HepG2 (cell line): ENCODE results near the gene AP3B2. TPM values are rescaled to one million over a fixed set of nuclear protein-coding genes. Genes with fewer than 3 reads are reported as not detected.

Experiments used
- ATAC-seq: fragments of 200-7000 bp; cut with Tn5 transposase; 3 replicates; pipeline ENCODE4 v1.9.1; 2020; ENCODE audit warnings: mild to moderate bottlenecking, moderate library complexity
- BruUV-seq: library from RNA; stranded (reverse); fragments of 400-500 nt; replicated peaks from 2 replicates; lab custom pipeline; 2021; lab: Mats Ljungman, UMichigan
- CTCF ChIA-PET: fragments of 300-600 bp; formaldehyde crosslinking; extraction: SDS; loops from one replicate; lab custom pipeline; 2021; ENCODE audit warnings: low total read pairs, inconsistent platforms, low intra/inter-chr PET ratio; lab: Yijun Ruan, JAX
- POLR2A ChIA-PET: fragments of 350-600 bp; sonication (Branson Sonifier 250); formaldehyde crosslinking; loops from one replicate; lab custom pipeline; 2020; ENCODE audit warnings: antibody characterized with exemption, inconsistent platforms; lab: Yijun Ruan, JAX
- DNase-seq: peaks from one replicate; pipeline ENCODE4 v3.0.0-alpha.2; 2015; ENCODE audit warnings: low spot score
- FAIRE-seq: peaks from 3 replicates; lab custom pipeline; 2011; peaks lifted over from hg19 to GRCh38; lab: Jason Lieb, UNC
- H2AFZ ChIP-seq: one replicate; pipeline ENCODE4 v1.6.1; 2011; ENCODE audit warnings: low read length, inconsistent platforms
- H3K27ac ChIP-seq: fragments of 300-600 bp; 3 replicates; pipeline ENCODE4 v1.8.0; 2011; ENCODE audit warnings: mixed run types, mild to moderate bottlenecking, mixed read lengths, low read length, inconsistent platforms; ENCODE audit not compliant: insufficient read depth; ENCODE audit errors: extremely low read length
- H3K27me3 ChIP-seq, 2 experiments: fragments of 200-600 bp in 1 of 2; 2 replicates in 1 of 2; 3 replicates in 1 of 2; pipeline versions ENCODE4 v1.6.0 to v1.8.0; 2011; ENCODE audit warnings: low read length in 2 of 2, mild to moderate bottlenecking in 2 of 2, moderate library complexity in 2 of 2, inconsistent platforms in 1 of 2; ENCODE audit not compliant: insufficient read depth in 2 of 2, control insufficient read depth in 1 of 2
- H3K36me3 ChIP-seq, 2 experiments: fragments of 200-600 bp in 1 of 2; replicated peaks in 1 of 2; 2 replicates in 1 of 2; 3 replicates in 1 of 2; pipeline versions ENCODE4 v1.5.1 to v1.8.0; 2011; ENCODE audit warnings: low read length in 2 of 2, inconsistent platforms in 1 of 2; ENCODE audit not compliant: insufficient read depth in 2 of 2, control insufficient read depth in 1 of 2
- H3K4me1 ChIP-seq: 2 replicates; pipeline ENCODE4 v1.5.1; 2012; ENCODE audit warnings: low read length, inconsistent platforms; ENCODE audit not compliant: insufficient read depth
- H3K4me2 ChIP-seq: 2 replicates; pipeline ENCODE4 v1.6.0; 2011; ENCODE audit warnings: low read depth, low read length, inconsistent platforms
- H3K4me3 ChIP-seq, 3 experiments: fragments of 200-600 bp in 1 of 3; sonication (generic), shearing (Covaris generic) in 1 of 3; replicated peaks in 1 of 3; 2 replicates each; pipeline ENCODE4 v1.5.1; 2011 to 2016; ENCODE audit warnings: low read length in 3 of 3, inconsistent platforms in 2 of 3, low read depth in 2 of 3, mild to moderate bottlenecking in 2 of 3, control low read depth in 1 of 3, mixed read lengths in 1 of 3; ENCODE audit not compliant: insufficient read depth in 1 of 3
- H3K79me2 ChIP-seq: one replicate; pipeline ENCODE4 v1.6.1; 2011; ENCODE audit warnings: low read length, inconsistent platforms; ENCODE audit not compliant: insufficient read depth
- H3K9ac ChIP-seq: 2 replicates; pipeline ENCODE4 v1.6.0; 2011; ENCODE audit warnings: mild to moderate bottlenecking, low read depth, low read length, inconsistent platforms; ENCODE audit not compliant: insufficient read depth
- H3K9me3 ChIP-seq: 2 replicates; pipeline ENCODE4 v1.5.1; 2012; ENCODE audit warnings: mild to moderate bottlenecking, low read length
- H4K20me1 ChIP-seq: 2 replicates; pipeline ENCODE4 v1.6.0; 2011; ENCODE audit warnings: inconsistent platforms, mild to moderate bottlenecking, low read length, moderate library complexity; ENCODE audit not compliant: insufficient read depth
- ELF4 ChIP-seq: sonication (generic); formaldehyde crosslinking; IDR thresholded peaks from 2 replicates; pipeline ENCODE4 v1.5.0; 2020; ENCODE audit warnings: missing genetic modification reagents, mild to moderate bottlenecking, moderate library complexity, borderline replicate concordance
- FOXP1 ChIP-seq, 2 experiments: fragments of 450-650 bp in 1 of 2; IDR thresholded peaks; 2 replicates each; pipeline ENCODE4 v1.6.1; 2017 to 2018; ENCODE audit warnings: antibody characterized with exemption in 1 of 2
- KLF12 ChIP-seq: sonication (generic); formaldehyde crosslinking; IDR thresholded peaks from 2 replicates; pipeline ENCODE4 v1.4.0; 2020; ENCODE audit warnings: missing genetic modification reagents, borderline replicate concordance
- RBFOX2 ChIP-seq: fragments of 200-400 bp; formaldehyde crosslinking; IDR thresholded peaks from 2 replicates; pipeline ENCODE4 v1.6.1; 2017; ENCODE audit warnings: low read depth, mild to moderate bottlenecking, low read length
- SSRP1 ChIP-seq: IDR thresholded peaks from 2 replicates; pipeline ENCODE4 v1.6.1; 2016; ENCODE audit warnings: control low read depth
- TCF7L2 ChIP-seq: IDR thresholded peaks from 2 replicates; pipeline ENCODE4 v1.6.1; 2011; ENCODE audit warnings: mild to moderate bottlenecking, low read depth, low read length, moderate library complexity
- ZFP1 ChIP-seq: IDR thresholded peaks from 2 replicates; pipeline ENCODE4 v1.6.1; 2016
- ZNF205 ChIP-seq: IDR thresholded peaks from 2 replicates; pipeline ENCODE4 v1.6.1; 2018; ENCODE audit warnings: missing biosample characterization, missing genetic modification reagents
- ZNF572 ChIP-seq: sonication (generic); formaldehyde crosslinking; IDR thresholded peaks from 2 replicates; pipeline ENCODE4 v1.5.1; 2020; ENCODE audit warnings: mild to moderate bottlenecking, missing genetic modification reagents
- ZNF576 ChIP-seq: sonication (generic); formaldehyde crosslinking; IDR thresholded peaks from 2 replicates; pipeline ENCODE4 v1.4.0; 2020; ENCODE audit warnings: mild to moderate bottlenecking, missing genetic modification reagents
- ZNF644 ChIP-seq: IDR thresholded peaks from 2 replicates; pipeline ENCODE4 v1.6.1; 2016; ENCODE audit warnings: low read depth
- WGBS: methylation state at CpG from one replicate; pipeline ENCODE4 v1.1.6; 2017; ENCODE audit warnings: low lambda C conversion rate; 5-methylcytosine and 5-hydroxymethylcytosine counted together
- in situ Hi-C: cut with HindIII; loops from 2 replicates; pipeline ENCODE4 v1.10.0; 2017; ENCODE audit warnings: low pct_unique_long_range_greater_than_20kb; ENCODE audit not compliant: extremely low pct_ligation_motif_present
- intact Hi-C: fragments of 100-400 bp; cut with micrococcal nuclease; formaldehyde crosslinking; loops from one replicate; pipeline ENCODE4 v1.10.0; 2022; ENCODE audit not compliant: unreplicated experiment
- polyA plus RNA-seq, 8 experiments: library from polyadenylated mRNA; depleted of rRNA in 3 of 8; stranded (reverse) in 7 of 8; unstranded in 1 of 8; fragments of >200 nt; fragmentation: Illumina TruSeq in 4 of 8; extraction: Trizol in 4 of 8; gene quantifications; 2 replicates each; pipeline versions ENCODE4 v1.2.1 to v1.2.3, GENCODE V29; 2011 to 2016; ENCODE audit warnings: low read depth in 4 of 8, missing spikeins in 1 of 8, mixed read lengths in 1 of 8; ENCODE audit not compliant: insufficient read depth in 1 of 8
- total RNA-seq, 5 experiments: library from RNA; depleted of rRNA; stranded (reverse); fragments of >200 nt; fragmentation: Illumina TruSeq; extraction: Trizol; gene quantifications; 2 replicates each; pipeline ENCODE4 v1.2.3, GENCODE V29; 2016; ENCODE audit warnings: low read depth in 1 of 5
- TF ChIP-seq, protein P1 (sequence below): IDR thresholded peaks from 2 replicates; pipeline ENCODE4 v1.6.1; 2016; ENCODE audit warnings: control low read depth
- TF ChIP-seq, protein P2 (sequence below): sonication (generic); formaldehyde crosslinking; IDR thresholded peaks from 2 replicates; pipeline ENCODE4 v1.4.0; 2020; ENCODE audit warnings: missing genetic modification reagents

The AP3B2 gene
- total and polyA plus RNA-seq, 2 of the 13 experiments (the other 11 are each of a cell fraction or from before 2014, with no cell fraction given): not detected

- WGBS: 51% methylated on average over 17 of the region's 19 CpGs
- Histone ChIP-seq H3K27me3 (peaks cover 0 to 20% of the 10 kb centered on the region in 2 experiments; a peak in 3 of 5 replicates), H3K4me2 (no peak overlapping the region), H4K20me1 (no peaks in the 10 kb centered on the region), H3K27ac (no peak overlapping the region), H2AFZ (no peak overlapping the region), H3K9ac (no peak overlapping the region), H3K79me2 (no peaks in the 10 kb centered on the region), H3K4me3 (no peak overlapping the region), H3K4me1 (no peaks in the 10 kb centered on the region), H3K36me3 (no peaks in the 10 kb centered on the region)
- no peak for FAIRE-seq
- BruUV-seq: no TSS peak
- in situ Hi-C loops (no loop called here), intact Hi-C loops (no loop called here)
- no peak for DNase-seq
- ChIA-PET POLR2A (no interaction called here), CTCF (no interaction called here)
- TF ChIP-seq FOXP1 (IDR thresholded peaks at IDR 0.05) (no peak), FOXP1 (CRISPR knock-in tag; IDR thresholded peaks at IDR 0.05) (no peak), ELF4 (no peak), ZNF644 (CRISPR knock-in tag) (no peak), ZNF205 (CRISPR knock-in tag) (no peak), KLF12 (CRISPR knock-in tag) (no peak), ZFP1 (no peak), RBFOX2 (no peak), SSRP1 (no peak), TCF7L2 (no peak), ZNF572 (no peak), ZNF576 (CRISPR knock-in tag) (no peak)
- TF ChIP-seq, protein P1, sequence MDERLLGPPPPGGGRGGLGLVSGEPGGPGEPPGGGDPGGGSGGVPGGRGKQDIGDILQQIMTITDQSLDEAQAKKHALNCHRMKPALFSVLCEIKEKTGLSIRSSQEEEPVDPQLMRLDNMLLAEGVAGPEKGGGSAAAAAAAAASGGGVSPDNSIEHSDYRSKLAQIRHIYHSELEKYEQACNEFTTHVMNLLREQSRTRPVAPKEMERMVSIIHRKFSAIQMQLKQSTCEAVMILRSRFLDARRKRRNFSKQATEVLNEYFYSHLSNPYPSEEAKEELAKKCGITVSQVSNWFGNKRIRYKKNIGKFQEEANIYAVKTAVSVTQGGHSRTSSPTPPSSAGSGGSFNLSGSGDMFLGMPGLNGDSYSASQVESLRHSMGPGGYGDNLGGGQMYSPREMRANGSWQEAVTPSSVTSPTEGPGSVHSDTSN (CRISPR knock-in tag): no peak
- TF ChIP-seq, protein P2, sequence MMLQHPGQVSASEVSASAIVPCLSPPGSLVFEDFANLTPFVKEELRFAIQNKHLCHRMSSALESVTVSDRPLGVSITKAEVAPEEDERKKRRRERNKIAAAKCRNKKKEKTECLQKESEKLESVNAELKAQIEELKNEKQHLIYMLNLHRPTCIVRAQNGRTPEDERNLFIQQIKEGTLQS (CRISPR knock-in tag): no peak
- TF ChIP-seq, all 625 proteins: peak for 0
- no peaks in the 10 kb centered on the region for H3K9me3 ChIP-seq
- ATAC-seq: no peak
Observed at GRCh38 chr15:82679626-82680199, 30.0 kb downstream of the AP3B2 start.
